Caco-2 (cell line): ENCODE measurements around the gene HIP1R. TPM values are rescaled to one million over a fixed set of nuclear protein-coding genes. Genes with fewer than 3 reads are reported as not detected.

Source experiments
- BruUV-seq: library from RNA; stranded (reverse); fragments of 400-500 nt; replicated peaks from 2 replicates; lab custom pipeline; 2021; lab: Mats Ljungman, UMichigan
- CTCF ChIA-PET: fragments of 300-600 bp; sonication (Branson Sonifier 250); formaldehyde crosslinking; loops from one replicate; lab custom pipeline; 2022; ENCODE audit warnings: antibody characterized with exemption; lab: Charles Lee
- POLR2A ChIA-PET: fragments of 300-600 bp; sonication (Branson Sonifier 250); formaldehyde crosslinking; loops from one replicate; lab custom pipeline; 2022; ENCODE audit warnings: antibody characterized with exemption; lab: Charles Lee
- DNase-seq, 2 experiments: peaks; one replicate each; pipeline versions ENCODE4 v3.0.0 to v3.0.0-alpha.2; 2020 to 2022
- H3K27me3 ChIP-seq: replicated peaks from 2 replicates; pipeline ENCODE4 v1.6.0; 2011; ENCODE audit warnings: low read length; ENCODE audit not compliant: control insufficient read depth, insufficient read depth
- H3K36me3 ChIP-seq: 2 replicates; pipeline ENCODE4 v1.5.1; 2011; ENCODE audit warnings: low read length; ENCODE audit not compliant: control insufficient read depth, insufficient read depth
- H3K4me1 ChIP-seq: fragments of 250-450 bp; sonication (Bioruptor Pico); 2 replicates; pipeline ENCODE4 v1.5.1; 2020; ENCODE audit warnings: mild to moderate bottlenecking
- H3K4me3 ChIP-seq: 2 replicates; pipeline ENCODE4 v1.5.1; 2011; ENCODE audit warnings: low read depth, mild to moderate bottlenecking, control low read depth, low read length
- H3K9me3 ChIP-seq: fragments of 250-450 bp; sonication (Bioruptor Pico); 2 replicates; pipeline ENCODE4 v1.5.1; 2020; ENCODE audit warnings: mild to moderate bottlenecking, moderate library complexity
- H3K27ac Mint-ChIP-seq: one replicate; pipeline ENCODE4 v1.8.0; 2022; ENCODE audit warnings: mixed read lengths; ENCODE audit not compliant: unreplicated experiment
- H3K27me3 Mint-ChIP-seq: one replicate; pipeline ENCODE4 v1.8.0; 2022; ENCODE audit warnings: mixed read lengths; ENCODE audit not compliant: insufficient read depth, unreplicated experiment
- H3K36me3 Mint-ChIP-seq: one replicate; pipeline ENCODE4 v1.8.0; 2022; ENCODE audit warnings: mild to moderate bottlenecking, mixed read lengths; ENCODE audit not compliant: insufficient read depth, unreplicated experiment
- H3K4me1 Mint-ChIP-seq: one replicate; pipeline ENCODE4 v1.8.0; 2022; ENCODE audit warnings: low read depth, mixed read lengths; ENCODE audit not compliant: unreplicated experiment
- H3K4me3 Mint-ChIP-seq: one replicate; pipeline ENCODE4 v1.8.0; 2022; ENCODE audit warnings: mild to moderate bottlenecking, moderate library complexity, mixed read lengths; ENCODE audit not compliant: unreplicated experiment
- H3K9me3 Mint-ChIP-seq: one replicate; pipeline ENCODE4 v1.8.0; 2022; ENCODE audit warnings: mixed read lengths; ENCODE audit not compliant: unreplicated experiment
- CTCF ChIP-seq, 2 experiments: fragments of 200-600 bp in 1 of 2; IDR thresholded peaks; 1 replicate in 1 of 2; 2 replicates in 1 of 2; pipeline versions ENCODE4 v1.5.1 to v1.8.0; 2011 to 2022; ENCODE audit warnings: antibody characterized with exemption in 1 of 2, control low read depth in 1 of 2, inconsistent platforms in 1 of 2, low read depth in 1 of 2, low read length in 1 of 2, mild to moderate bottlenecking in 1 of 2, moderate library complexity in 1 of 2; ENCODE audit not compliant: insufficient read depth in 1 of 2, severe bottlenecking in 1 of 2, unreplicated experiment in 1 of 2
- intact Hi-C: fragments of 100-400 bp; cut with micrococcal nuclease; formaldehyde crosslinking; loops from one replicate; pipeline ENCODE4 v1.10.0; 2022; ENCODE audit not compliant: unreplicated experiment
- total RNA-seq: library from RNA; stranded (reverse); gene quantifications from 2 replicates; pipeline ENCODE4 v1.2.3, GENCODE V29; 2022

HIP1R gene
- total RNA-seq, 1 experiment from 2014 or later, result 13.8 TPM

- no peak for DNase-seq
- intact Hi-C loops, result no loop called here
- H3K27me3 ChIP-seq, result no peaks in the 10 kb centered on the region
- Mint-ChIP-seq H3K36me3 (peaks cover 15% of the 10 kb centered on the region), H3K27me3 (no peaks in the 10 kb centered on the region), H3K4me1 (no peaks in the 10 kb centered on the region), H3K9me3 (no peaks in the 10 kb centered on the region), H3K4me3 (no peak overlapping the region), H3K27ac (no peak overlapping the region)
- no peak for TF ChIP-seq CTCF (IDR thresholded peaks at IDR 0.05; ENCODE audit: insufficient read depth in 1 of 2, low read depth in 1 of 2, low read length in 1 of 2, severe bottlenecking in 1 of 2, unreplicated experiment in 1 of 2)
- ChIA-PET POLR2A (no interaction called here), CTCF (no interaction called here)
- H3K4me3 ChIP-seq, result no peak overlapping the region
- peaks cover 8% of the 10 kb centered on the region; the same call in 1 of the 2 replicates for H3K4me1 ChIP-seq
- no TSS peak for BruUV-seq
- no peaks in the 10 kb centered on the region for H3K36me3 ChIP-seq
- H3K9me3 ChIP-seq, result no peaks in the 10 kb centered on the region
These were observed 23.5 kb downstream of the HIP1R start for GRCh38 chr12:122858591-122859302.

- no peak overlapping the region for H3K4me3 Mint-ChIP-seq
- no peak overlapping the region for H3K27ac Mint-ChIP-seq
- no peaks in the 10 kb centered on the region for H3K4me1 Mint-ChIP-seq
- intact Hi-C loops, result loop anchor here (1.0 to 10.0 kb wide), 2 partner anchors 93 to 225 kb away; no protein-coding TSS in a partner anchor
- no peaks in the 10 kb centered on the region for H3K27me3 Mint-ChIP-seq
- BruUV-seq, result no TSS peak
- Histone ChIP-seq H3K4me3 (no peak overlapping the region), H3K36me3 (no peaks in the 10 kb centered on the region), H3K27me3 (no peaks in the 10 kb centered on the region), H3K4me1 (peaks cover 8% of the 10 kb centered on the region; the same call in 1 of the 2 replicates), H3K9me3 (no peaks in the 10 kb centered on the region)
- peaks cover 18% of the 10 kb centered on the region for H3K36me3 Mint-ChIP-seq
- no peak for TF ChIP-seq CTCF (IDR thresholded peaks at IDR 0.05; ENCODE audit: insufficient read depth in 1 of 2, low read depth in 1 of 2, low read length in 1 of 2, severe bottlenecking in 1 of 2, unreplicated experiment in 1 of 2)
- H3K9me3 Mint-ChIP-seq, result no peaks in the 10 kb centered on the region
- POLR2A ChIA-PET, result interaction anchor here (0.7 kb wide), 1 partner anchor 379 kb away, joined by 5 read pairs; no protein-coding TSS in a partner anchor
- DNase-seq, result no peak
- CTCF ChIA-PET, result interaction anchor here (0.6 to 1.9 kb wide), 2 partner anchors 368 to 378 kb away, joined by 4 to 9 read pairs; no protein-coding TSS in a partner anchor
These were observed 24.2 kb downstream of the HIP1R start for GRCh38 chr12:122859303-122860039.
